H1 (cell line): ENCODE measurements around the gene HK1. TPM values are rescaled to one million over a fixed set of nuclear protein-coding genes. Genes with fewer than 3 reads are reported as not detected.

Experiments
- ASH2L ChIP-seq: fragments of 200-600, 300-600 bp; sonication (generic); IDR thresholded peaks from one replicate; pipeline ENCODE4 v1.7.1; 2017; ENCODE audit warnings: low read length
- BACH1 ChIP-seq: IDR thresholded peaks from 2 replicates; pipeline ENCODE4 v1.6.1; 2012; ENCODE audit warnings: low read length, improper control_type of control experiment
- BCL11A ChIP-seq, 2 experiments: IDR thresholded peaks; one replicate each; pipeline ENCODE4 v1.6.1; 2011; ENCODE audit warnings: low read depth in 2 of 2, low read length in 2 of 2, mild to moderate bottlenecking in 2 of 2
- CBX5 ChIP-seq: fragments of 300-800, 300-1000 bp; sonication (generic); IDR thresholded peaks from 2 replicates; pipeline ENCODE4 v1.7.1; 2016; ENCODE audit warnings: antibody characterized with exemption, low read length, low read depth
- CHD2 ChIP-seq: IDR thresholded peaks from 2 replicates; pipeline ENCODE4 v1.6.1; 2012; ENCODE audit warnings: low read length, improper control_type of control experiment
- CREB1 ChIP-seq: IDR thresholded peaks from 2 replicates; pipeline ENCODE4 v1.6.1; 2012; ENCODE audit warnings: inconsistent platforms
- FOSL1 ChIP-seq: IDR thresholded peaks from 2 replicates; pipeline ENCODE4 v1.6.1; 2011; ENCODE audit warnings: mild to moderate bottlenecking, low read depth, low read length, moderate library complexity; ENCODE audit not compliant: insufficient read depth
- KDM4A ChIP-seq: IDR thresholded peaks from one replicate; pipeline ENCODE4 v1.7.1; 2012; ENCODE audit warnings: low read depth, mild to moderate bottlenecking, moderate library complexity, low read length, inconsistent platforms; ENCODE audit not compliant: severe bottlenecking
- NRF1 ChIP-seq: IDR thresholded peaks from 2 replicates; pipeline ENCODE4 v1.6.1; 2011; ENCODE audit warnings: mild to moderate bottlenecking, low read depth, low read length, improper control_type of control experiment
- PHF8 ChIP-seq: fragments of 200-600 bp; sonication (generic); conservative IDR thresholded peaks from 2 replicates; pipeline ENCODE4 v1.7.1; 2012; ENCODE audit warnings: low read depth, mild to moderate bottlenecking, inconsistent platforms, low read length, moderate library complexity
- RAD21 ChIP-seq, 2 experiments: IDR thresholded peaks in 1 of 2; conservative IDR thresholded peaks in 1 of 2; 2 replicates each; pipeline ENCODE4 v1.6.1; 2011; ENCODE audit warnings: low read depth in 2 of 2, low read length in 2 of 2, improper control_type of control experiment in 1 of 2, inconsistent platforms in 1 of 2, mild to moderate bottlenecking in 1 of 2, moderate library complexity in 1 of 2
- RBBP5 ChIP-seq: IDR thresholded peaks from 2 replicates; pipeline ENCODE4 v1.7.1; 2012; ENCODE audit warnings: low read depth, mild to moderate bottlenecking, inconsistent platforms, low read length, moderate library complexity, borderline replicate concordance
- RNF2 ChIP-seq: fragments of 200-900, 300-1000 bp; sonication (generic); IDR thresholded peaks from 2 replicates; pipeline ENCODE4 v1.7.1; 2016; ENCODE audit warnings: borderline replicate concordance, low read depth, mild to moderate bottlenecking, antibody characterized with exemption, low read length; ENCODE audit not compliant: poor library complexity, severe bottlenecking; ENCODE audit errors: missing control alignments
- SIX5 ChIP-seq: IDR thresholded peaks from 2 replicates; pipeline ENCODE4 v1.6.1; 2011; ENCODE audit warnings: mild to moderate bottlenecking, low read depth, low read length
- TBP ChIP-seq: IDR thresholded peaks from 2 replicates; pipeline ENCODE4 v1.6.1; 2011; ENCODE audit warnings: low read depth, low read length, improper control_type of control experiment
- polyA plus RNA-seq, 7 experiments: library from polyadenylated mRNA; depleted of rRNA in 3 of 7; stranded (reverse) in 5 of 7; unstranded in 2 of 7; fragments of >200 nt in 5 of 7; fragments of 200-250 nt in 2 of 7; gene quantifications; 1 replicate in 5 of 7; 2 replicates in 1 of 7; 4 replicates in 1 of 7; pipeline versions ENCODE4 v1.2.1 to v1.2.3, GENCODE V29; 2011 to 2013; ENCODE audit warnings: missing spikeins in 2 of 7, mixed read lengths in 2 of 7
- total RNA-seq: library from RNA; stranded (reverse); fragmentation: NEBNext Ultra II Directional; extraction: Animal tissue kit (Norgen Biotek cat#: 25700); gene quantifications from 2 replicates; pipeline ENCODE4 v1.2.1, GENCODE V29; 2021
- TF ChIP-seq, protein P1 (sequence below): IDR thresholded peaks from 2 replicates; pipeline ENCODE4 v1.6.1; 2011; ENCODE audit warnings: low read depth, mild to moderate bottlenecking, low read length; ENCODE audit not compliant: insufficient read depth

The HK1 gene
- total and polyA plus RNA-seq, 2 of the 8 experiments (the other 6 are each of a cell fraction or from before 2014, with no cell fraction given), result 55.8 to 247 TPM

DNA sequence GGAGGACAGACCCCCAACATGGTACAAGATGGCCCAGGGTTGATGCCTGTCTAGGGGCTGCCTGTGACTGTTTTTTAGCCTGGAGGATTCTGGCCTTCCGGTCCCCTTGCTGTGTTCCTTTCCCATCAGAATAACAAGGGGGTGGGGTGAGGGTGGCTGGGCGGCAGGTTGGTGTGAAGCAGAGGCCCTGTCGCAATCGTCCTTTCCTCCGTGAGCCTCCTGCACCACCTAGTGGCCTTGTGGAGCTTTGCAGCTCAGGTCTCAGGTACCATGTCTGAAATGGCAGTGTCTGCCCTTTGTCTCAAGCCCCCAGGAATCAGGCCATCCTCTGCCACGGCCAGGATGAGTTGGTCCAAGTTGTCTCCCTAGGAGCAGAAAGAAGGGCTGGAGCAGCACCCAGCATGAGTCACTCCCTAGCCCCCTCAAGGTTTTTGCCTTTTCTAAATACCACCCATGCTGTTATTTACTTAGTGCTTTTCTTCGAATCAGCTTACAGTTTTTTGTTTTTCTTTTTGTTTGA, 114.2 kb downstream of the HK1 start (continued):
- TF ChIP-seq RBBP5 (no peak), ASH2L (no peak), RAD21 (IDR thresholded peaks at IDR 0.05 in 1 of 2, conservative IDR thresholded peaks at IDR 0.05 in 1 of 2; ENCODE audit: low read depth in 2 of 2, low read length in 2 of 2) (peak; percentile 99), KDM4A (no peak), BACH1 (no peak), FOSL1 (no peak), NRF1 (no peak), BCL11A (IDR thresholded peaks at IDR 0.05; ENCODE audit: low read depth in 2 of 2, low read length in 2 of 2) (no peak), RNF2 (no peak), PHF8 (no peak), CHD2 (no peak), CBX5 (no peak), SIX5 (no peak), CREB1 (0 out of 2 replicates have a peak, but pooled peaks have one; percentile 30), TBP (peak; percentile 56; the same call in 1 of the 2 replicates)
- TF ChIP-seq, protein P1, sequence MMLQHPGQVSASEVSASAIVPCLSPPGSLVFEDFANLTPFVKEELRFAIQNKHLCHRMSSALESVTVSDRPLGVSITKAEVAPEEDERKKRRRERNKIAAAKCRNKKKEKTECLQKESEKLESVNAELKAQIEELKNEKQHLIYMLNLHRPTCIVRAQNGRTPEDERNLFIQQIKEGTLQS, result no peak
